SK-N-SH treated with all-trans-retinoic acid at 6 μM for 48 hours (cell line): Measurements from ENCODE around the gene SRGAP2C.
"Not testable (repeated sequence)": the region's sequence is repeated elsewhere in the genome, so short reads cannot be mapped to it uniquely, and the experiment has no call there.

Experiments
- ARNTL ChIP-seq: fragments of 450-650 bp; formaldehyde crosslinking; IDR thresholded peaks from 2 replicates; pipeline ENCODE4 v1.5.0; 2020; ENCODE audit warnings: low read depth, mild to moderate bottlenecking, moderate library complexity, borderline replicate concordance
- BACH2 ChIP-seq: fragments of 250-450 bp; sonication (Bioruptor Pico); IDR thresholded peaks from 2 replicates; pipeline ENCODE4 v1.9.0; 2021; ENCODE audit warnings: mild to moderate bottlenecking, borderline replicate concordance
- OSR1 ChIP-seq: fragments of 250-450 bp; sonication (Bioruptor Pico); IDR thresholded peaks from 2 replicates; pipeline ENCODE4 v1.8.0; 2022; ENCODE audit warnings: moderate library complexity, mild to moderate bottlenecking, inconsistent platforms
- PPARA ChIP-seq: fragments of 250-450 bp; sonication (Bioruptor Pico); IDR thresholded peaks from 2 replicates; pipeline ENCODE4 v1.5.0; 2020; ENCODE audit warnings: mild to moderate bottlenecking, borderline replicate concordance
- RARB ChIP-seq: fragments of 250-450 bp; sonication (Bioruptor Pico); IDR thresholded peaks from 2 replicates; pipeline ENCODE4 v1.8.0; 2021; ENCODE audit warnings: mild to moderate bottlenecking, moderate library complexity
- ZFP30 ChIP-seq: fragments of 450-650 bp; formaldehyde crosslinking; IDR thresholded peaks from 2 replicates; pipeline ENCODE4 v1.5.0; 2022; ENCODE audit warnings: mild to moderate bottlenecking, moderate library complexity
- ZNF565 ChIP-seq: fragments of 450-650 bp; formaldehyde crosslinking; conservative IDR thresholded peaks from 2 replicates; pipeline ENCODE4 v1.5.0; 2020; ENCODE audit warnings: low read depth, mild to moderate bottlenecking, moderate library complexity
- ZNF70 ChIP-seq: fragments of 450-650 bp; formaldehyde crosslinking; IDR thresholded peaks from 2 replicates; pipeline ENCODE4 v1.5.0; 2020; ENCODE audit warnings: mild to moderate bottlenecking, moderate library complexity
- TF ChIP-seq, protein P1 (sequence below): fragments of 250-450 bp; sonication (Bioruptor Pico); IDR thresholded peaks from 2 replicates; pipeline ENCODE4 v1.8.0; 2020; ENCODE audit warnings: mild to moderate bottlenecking, moderate library complexity, borderline replicate concordance
- TF ChIP-seq, protein P2 (sequence below): fragments of 250-450 bp; sonication (Bioruptor Pico); IDR thresholded peaks from 2 replicates; pipeline ENCODE4 v1.5.1; 2020; ENCODE audit warnings: low read depth, mild to moderate bottlenecking, moderate library complexity
- TF ChIP-seq, protein P3 (sequence below): fragments of 250-450 bp; sonication (Bioruptor Pico); IDR thresholded peaks from 2 replicates; pipeline ENCODE4 v1.8.0; 2021; ENCODE audit warnings: low read depth, mild to moderate bottlenecking, moderate library complexity, borderline replicate concordance

DNA sequence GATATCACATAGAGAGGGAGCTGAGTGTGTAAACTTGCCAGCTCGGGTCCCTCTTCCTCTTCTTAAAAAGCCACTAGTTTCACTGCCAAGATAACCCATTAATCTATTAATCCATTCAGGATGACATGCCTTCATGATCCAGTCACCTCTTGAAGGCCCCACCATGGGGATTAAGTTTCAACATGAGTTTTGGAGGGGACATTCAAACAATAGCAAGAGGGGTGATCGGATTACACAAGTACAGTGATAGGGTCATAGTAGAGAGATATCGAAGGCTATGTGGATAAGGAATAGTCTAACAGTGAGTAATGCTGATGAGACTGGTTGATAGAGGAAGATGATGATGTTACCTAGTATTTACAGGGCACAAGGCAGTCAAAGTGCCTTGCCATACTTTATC, 18.2 kb downstream of the SRGAP2C start:
- TF ChIP-seq, protein P1, sequence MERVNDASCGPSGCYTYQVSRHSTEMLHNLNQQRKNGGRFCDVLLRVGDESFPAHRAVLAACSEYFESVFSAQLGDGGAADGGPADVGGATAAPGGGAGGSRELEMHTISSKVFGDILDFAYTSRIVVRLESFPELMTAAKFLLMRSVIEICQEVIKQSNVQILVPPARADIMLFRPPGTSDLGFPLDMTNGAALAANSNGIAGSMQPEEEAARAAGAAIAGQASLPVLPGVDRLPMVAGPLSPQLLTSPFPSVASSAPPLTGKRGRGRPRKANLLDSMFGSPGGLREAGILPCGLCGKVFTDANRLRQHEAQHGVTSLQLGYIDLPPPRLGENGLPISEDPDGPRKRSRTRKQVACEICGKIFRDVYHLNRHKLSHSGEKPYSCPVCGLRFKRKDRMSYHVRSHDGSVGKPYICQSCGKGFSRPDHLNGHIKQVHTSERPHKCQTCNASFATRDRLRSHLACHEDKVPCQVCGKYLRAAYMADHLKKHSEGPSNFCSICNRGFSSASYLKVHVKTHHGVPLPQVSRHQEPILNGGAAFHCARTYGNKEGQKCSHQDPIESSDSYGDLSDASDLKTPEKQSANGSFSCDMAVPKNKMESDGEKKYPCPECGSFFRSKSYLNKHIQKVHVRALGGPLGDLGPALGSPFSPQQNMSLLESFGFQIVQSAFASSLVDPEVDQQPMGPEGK (CRISPR knock-in tag): not testable (repeated sequence)
- TF ChIP-seq ZFP30; RARB (CRISPR knock-in tag); ZNF565 (CRISPR knock-in tag); OSR1 (CRISPR knock-in tag); ZNF70 (CRISPR knock-in tag); PPARA; BACH2; ARNTL (CRISPR knock-in tag): not testable (repeated sequence)
- TF ChIP-seq, protein P2, sequence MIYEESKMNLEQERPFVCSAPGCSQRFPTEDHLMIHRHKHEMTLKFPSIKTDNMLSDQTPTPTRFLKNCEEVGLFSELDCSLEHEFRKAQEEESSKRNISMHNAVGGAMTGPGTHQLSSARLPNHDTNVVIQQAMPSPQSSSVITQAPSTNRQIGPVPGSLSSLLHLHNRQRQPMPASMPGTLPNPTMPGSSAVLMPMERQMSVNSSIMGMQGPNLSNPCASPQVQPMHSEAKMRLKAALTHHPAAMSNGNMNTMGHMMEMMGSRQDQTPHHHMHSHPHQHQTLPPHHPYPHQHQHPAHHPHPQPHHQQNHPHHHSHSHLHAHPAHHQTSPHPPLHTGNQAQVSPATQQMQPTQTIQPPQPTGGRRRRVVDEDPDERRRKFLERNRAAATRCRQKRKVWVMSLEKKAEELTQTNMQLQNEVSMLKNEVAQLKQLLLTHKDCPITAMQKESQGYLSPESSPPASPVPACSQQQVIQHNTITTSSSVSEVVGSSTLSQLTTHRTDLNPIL (CRISPR knock-in tag): not testable (repeated sequence)
- TF ChIP-seq, protein P3, sequence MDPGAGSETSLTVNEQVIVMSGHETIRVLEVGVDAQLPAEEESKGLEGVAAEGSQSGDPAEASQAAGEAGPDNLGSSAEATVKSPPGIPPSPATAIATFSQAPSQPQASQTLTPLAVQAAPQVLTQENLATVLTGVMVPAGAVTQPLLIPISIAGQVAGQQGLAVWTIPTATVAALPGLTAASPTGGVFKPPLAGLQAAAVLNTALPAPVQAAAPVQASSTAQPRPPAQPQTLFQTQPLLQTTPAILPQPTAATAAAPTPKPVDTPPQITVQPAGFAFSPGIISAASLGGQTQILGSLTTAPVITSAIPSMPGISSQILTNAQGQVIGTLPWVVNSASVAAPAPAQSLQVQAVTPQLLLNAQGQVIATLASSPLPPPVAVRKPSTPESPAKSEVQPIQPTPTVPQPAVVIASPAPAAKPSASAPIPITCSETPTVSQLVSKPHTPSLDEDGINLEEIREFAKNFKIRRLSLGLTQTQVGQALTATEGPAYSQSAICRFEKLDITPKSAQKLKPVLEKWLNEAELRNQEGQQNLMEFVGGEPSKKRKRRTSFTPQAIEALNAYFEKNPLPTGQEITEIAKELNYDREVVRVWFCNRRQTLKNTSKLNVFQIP (CRISPR knock-in tag): not testable (repeated sequence)
